GM18858 (cell line): ENCODE results near the gene ECD.
A peak's percentile ranks its signal among the peaks of the same experiment; 100 is the strongest.

Source experiments
- ATAC-seq: cut with Tn5 transposase; IDR thresholded peaks from one replicate; pipeline ENCODE4 v1.9.1; 2021; ENCODE audit not compliant: unreplicated experiment

The ECD gene

DNA sequence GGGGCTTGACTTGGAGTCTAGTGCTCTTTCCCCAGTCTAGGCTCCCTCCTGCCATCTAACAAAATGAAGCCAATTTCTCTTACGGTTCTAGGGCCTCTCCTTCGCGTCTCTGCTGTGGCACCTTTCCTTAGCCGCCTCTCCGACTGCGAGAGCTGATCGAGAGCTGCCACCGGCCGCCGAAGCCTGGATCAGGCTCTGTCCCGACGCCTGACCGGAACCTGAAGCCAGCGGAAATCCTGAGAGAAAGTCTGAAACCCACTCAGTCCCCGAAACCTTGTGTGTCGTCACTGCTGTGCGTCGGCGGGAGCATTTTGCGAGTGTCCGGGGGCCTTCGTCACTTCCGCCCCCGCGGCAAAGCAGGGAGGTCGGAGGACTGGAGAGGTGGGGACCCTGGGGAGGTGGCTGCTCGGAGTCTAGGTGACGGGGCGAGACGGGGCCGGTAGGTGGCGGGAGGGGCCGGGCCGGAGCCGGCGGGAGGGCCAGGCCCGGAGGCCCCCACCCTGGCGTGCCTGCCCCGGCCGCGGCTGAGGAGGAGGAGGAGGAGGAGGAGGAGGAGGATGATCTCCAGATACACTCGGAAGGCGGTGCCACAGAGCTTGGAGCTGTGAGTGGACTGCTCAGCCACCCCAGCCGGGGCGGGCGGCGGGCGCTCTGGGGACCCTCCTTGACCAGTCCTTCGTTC, at the start of gene ECD, which contains the start of gene FAM149B1:
Gene ECD, minus strand, starts transcription at position 226 of the 682 bp plus-strand sequence. CDS start 4,071 bp downstream, outside the sequence.
Gene FAM149B1, plus strand, starts transcription at position 337 of the 682 bp plus-strand sequence. Its CDS starts 221 bp downstream, at position 558.
- ATAC-seq: peak; percentile 79

DNA sequence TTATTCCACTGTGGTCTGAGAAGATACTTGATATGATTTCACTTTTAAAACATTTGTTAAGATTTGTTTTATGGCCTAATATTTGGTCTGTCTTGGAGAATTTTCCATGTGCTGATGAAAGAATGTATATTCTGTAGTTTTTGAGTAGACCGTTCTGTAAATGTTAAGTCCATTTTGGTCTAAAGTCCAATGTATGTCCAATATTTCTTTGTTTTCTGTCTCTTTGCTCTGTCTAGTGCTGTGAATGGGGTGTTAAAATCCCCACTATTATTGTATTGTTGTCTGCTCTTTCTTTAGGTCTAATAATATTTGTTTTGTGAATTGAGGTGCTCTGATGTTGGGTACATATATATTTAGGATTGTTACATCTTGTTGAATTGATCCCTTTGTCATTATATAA, 47.9 kb upstream of the ECD start:
- ATAC-seq: no peak

GRCh38 chr10:73211106-73211811, 43.5 kb upstream of the ECD start:
- no peak for ATAC-seq

DNA sequence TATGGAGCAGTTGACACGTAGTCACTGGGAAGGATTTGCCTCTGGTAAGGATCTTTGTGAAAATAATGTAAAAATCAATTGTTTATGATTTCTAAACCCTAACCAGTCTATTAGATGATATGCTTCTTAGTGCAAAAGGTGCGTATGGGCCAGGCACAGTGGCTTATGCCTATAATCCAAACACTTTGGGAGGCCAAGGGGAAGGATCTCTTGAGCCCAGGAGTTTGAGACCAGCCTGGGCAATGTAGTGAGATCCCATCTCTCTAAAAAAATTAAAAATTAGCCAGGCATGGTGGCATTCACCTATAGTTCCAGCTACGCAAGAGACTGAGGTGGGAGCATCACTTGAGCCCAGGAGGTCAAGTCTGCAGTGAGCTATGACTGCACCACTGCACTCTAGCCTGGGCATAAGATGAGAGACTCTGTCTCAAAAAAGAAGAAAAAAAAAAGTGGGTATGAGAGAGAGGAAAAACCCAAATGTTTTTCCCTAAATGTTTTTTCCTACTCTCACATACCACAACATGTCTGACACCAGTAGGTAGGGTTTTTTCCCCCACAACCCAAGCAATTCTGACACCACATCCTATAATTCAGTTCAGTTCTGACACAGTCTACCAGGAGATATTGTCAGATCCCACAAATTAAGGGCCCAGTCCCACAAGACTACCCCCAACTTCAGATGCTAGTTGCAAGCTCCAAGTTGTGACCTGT, 42.7 kb upstream of the ECD start:
- ATAC-seq: no peak

GRCh38 chr10:73209705-73210104, 41.9 kb upstream of the ECD start:
- ATAC-seq: no peak

DNA sequence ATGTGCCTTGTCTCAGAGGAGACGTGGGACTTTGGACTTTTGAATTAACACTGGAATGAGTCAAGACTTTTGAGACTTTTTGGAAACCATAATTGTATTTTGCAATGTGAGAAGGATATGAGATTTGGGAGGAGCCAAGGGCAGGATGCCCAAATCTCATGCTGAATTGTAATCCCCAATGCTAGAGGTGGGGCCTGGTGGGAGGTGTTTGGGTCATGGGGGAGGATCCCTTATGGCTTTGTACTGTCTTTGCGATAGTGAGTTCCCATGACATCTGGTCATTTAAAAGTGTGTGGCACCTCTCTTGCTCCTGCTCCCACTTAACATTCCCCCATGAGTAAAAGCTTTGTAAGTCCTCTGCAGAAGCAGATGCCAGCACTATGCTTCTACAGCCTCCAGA, 40.1 kb upstream of the ECD start:
- no peak for ATAC-seq

GRCh38 chr10:73206385-73206784, 38.6 kb upstream of the ECD start:
- ATAC-seq: no peak

DNA sequence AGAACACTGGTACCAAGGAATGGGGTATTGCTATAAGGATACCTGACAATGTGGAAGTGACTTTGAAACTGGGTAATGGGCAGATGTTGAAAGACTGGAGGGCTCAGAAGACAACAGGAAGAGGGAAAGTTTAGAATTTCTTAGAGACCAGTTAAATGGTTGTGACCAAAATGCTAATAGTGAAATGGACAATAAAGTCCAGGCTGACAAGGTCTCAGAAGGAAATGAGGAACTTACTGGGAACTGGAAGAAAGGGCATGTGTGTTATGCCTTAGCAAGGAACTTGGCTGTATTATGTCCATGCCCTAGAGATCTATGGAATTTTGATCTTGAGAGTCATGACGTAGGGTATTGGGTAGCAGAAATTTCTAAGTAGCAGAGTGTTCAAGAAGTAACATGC, 38.1 kb upstream of the ECD start:
- no peak for ATAC-seq

DNA sequence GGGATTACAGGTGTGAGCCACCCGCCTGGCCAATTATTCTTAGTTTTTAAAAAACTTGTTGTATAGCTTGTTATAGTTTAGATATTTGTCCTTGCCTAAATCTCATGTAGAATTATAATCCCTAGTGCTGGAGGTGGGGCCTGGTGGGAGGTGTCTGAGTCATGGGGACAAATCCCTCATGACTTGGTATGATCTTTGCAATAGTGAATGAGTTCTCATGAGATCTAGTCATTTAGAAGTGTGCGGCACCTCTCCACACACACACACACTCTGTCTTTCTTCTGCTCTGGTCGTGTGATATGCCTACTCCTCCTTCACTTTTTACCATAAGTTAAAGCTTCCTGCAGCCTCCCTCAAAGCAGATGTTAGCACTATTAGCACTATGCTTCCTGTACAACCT, 37.3 kb upstream of the ECD start:
- ATAC-seq: no peak

DNA sequence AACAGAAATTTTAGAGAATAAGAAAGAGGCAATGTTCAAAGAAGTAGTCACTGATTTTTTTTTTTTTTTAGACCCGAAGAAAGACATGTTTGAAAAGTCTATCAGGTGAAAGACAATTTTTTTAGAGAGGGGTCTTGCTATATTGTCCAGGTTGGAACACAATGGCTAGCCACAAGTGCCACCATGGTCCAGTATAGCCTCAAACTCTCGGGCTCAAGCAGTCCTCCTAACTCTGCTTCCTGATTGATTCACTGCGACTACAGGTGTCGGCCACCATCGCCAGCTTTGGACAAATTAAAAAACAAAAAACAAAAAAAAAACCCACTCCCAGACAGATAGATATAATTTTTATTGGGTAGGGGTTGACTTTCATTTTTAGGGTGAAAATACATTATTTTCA, 22.4 kb upstream of the ECD start:
- no peak for ATAC-seq

GRCh38 chr10:73186266-73186665, 18.5 kb upstream of the ECD start:
- ATAC-seq: no peak

DNA sequence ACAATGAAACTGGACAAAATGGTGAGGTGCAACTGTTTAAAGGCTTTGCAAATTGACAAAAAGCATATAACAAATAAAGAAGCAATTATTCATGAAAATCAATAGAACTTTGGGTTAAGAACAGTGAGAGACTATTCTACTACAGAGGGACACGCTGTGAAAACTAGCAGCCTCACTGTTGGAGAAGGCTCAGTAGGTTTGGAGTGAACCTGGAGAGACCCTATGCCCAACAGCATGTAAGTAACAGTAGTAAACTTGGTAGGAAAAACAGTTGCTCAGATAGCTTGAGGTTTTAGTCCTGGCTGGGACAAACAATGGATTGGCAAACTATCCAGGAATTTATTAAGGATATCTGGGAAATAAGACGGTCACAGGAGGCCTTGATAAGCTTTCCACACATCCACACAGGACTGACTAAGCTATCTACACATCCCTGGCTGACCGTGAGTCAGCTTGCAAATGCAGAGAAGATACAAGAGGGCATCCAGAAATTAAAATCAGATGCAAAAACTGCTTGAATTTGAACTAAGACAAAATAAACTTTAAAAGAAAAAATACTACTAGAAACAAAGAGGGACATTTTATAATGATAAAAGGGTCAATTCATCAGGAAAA, 16.0 kb upstream of the ECD start:
- ATAC-seq: no peak

DNA sequence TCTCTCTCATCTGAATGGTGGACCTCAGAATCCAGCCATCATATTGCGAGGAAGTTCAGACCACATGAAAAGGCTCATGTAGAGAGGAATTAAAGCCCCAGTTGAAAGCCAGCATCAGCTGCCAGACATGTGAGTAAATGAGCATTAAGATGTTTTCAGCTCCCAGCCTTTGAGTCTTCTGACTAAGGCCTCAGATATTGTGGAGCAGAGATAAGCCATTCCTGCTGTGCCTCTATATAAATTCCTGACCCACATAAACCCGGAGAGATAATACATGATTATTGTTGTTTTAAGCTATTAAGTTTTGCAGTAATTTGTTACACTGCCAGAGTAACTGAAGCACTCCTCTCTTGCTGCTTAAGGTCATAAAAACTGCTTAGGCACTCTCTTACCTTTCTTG, 14.8 kb upstream of the ECD start:
- ATAC-seq: no peak

DNA sequence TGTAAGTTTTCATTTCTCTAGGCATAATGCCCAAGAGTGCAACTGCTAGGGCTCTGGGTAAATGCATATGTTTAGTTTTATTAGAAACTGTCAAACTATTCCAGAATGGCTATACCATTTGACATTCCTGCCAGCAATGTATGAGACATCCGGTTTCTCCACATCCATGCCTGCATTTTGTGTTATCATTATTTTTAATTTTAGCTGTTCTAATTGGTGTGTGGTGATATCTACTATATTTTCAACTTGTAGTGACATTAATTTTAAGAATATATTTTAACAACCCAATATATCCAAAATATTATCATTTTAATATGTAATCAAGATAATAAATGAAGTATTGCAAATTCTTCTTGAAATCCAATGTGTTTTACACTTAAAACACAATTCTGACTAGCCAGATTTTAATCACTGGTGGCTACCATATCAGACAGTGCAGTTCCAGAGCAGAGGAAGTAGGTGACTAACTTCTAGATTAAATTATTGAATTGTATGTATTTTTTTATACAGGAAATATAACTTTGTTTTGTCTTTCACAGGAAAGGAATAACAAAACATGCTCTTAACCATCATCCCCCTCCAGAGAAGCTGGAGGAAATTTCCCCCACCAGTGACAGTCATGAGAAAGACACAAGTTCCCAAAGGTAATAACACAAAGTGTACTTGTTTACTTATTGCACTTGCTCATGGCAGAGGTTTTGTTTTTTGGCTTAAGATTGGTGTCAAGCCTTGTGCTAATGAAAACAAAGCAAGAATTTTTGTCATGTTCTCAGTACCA, 6.5 kb upstream of the ECD start:
- ATAC-seq: no peak

DNA sequence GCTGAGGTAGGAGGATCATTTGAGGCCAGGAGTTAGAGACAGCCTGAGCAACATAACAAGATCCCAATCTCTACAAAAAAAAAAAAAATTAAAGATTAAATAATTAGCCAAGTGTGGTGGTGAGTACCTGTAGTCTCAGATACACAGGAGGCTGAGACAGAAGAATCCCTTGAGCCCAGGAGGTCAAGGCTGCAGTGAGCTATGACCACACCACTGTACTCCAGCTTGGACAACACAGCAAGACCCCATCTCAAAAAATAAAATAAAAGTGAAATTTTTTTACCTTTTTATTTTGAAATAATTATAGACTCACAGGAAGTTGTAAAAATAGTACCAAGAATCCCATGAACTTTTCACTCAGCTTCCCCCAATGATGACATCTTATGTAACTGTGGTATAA, 5.1 kb upstream of the ECD start:
- ATAC-seq: no peak

DNA sequence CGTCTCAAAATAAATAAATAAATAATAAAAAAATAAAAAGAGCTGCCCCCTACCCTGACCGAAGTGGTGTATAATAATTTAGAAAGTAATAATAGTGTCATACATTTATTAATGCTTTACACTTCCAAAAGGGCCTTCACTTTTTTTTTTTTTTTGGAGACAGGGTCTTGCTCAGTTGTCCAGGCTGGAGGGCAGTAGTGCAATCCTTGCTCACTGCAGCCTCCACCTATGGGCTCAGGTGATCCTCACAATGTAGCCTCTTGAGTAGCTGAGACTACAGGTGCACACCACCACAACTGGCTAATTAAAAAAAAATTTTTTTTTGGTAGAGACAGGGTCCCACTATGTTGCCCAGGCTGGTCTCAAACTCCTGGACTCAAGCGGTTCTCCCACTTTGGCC, 1.5 kb upstream of the ECD start:
- ATAC-seq: no peak

DNA sequence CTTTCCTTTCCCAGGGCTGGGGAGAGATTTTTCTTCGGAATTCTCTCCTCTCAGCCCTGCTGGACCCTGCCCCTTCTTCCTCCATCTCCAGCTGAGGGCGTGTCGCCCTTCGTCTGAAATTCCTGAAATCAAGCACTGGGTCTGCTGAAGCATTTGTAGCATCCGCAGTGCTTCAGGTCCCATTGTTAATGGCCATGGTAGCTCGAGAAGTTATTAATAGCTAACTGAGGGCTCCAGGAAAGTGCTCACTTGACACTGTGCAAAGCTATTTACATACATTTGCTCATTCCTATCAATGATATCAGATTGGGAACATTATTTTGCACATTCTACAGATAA, 626 bp upstream of the ECD start:
- no peak for ATAC-seq

- ATAC-seq: no peak
Observed at GRCh38 chr10:73167458-73167782, 388 bp downstream of the ECD start.

DNA sequence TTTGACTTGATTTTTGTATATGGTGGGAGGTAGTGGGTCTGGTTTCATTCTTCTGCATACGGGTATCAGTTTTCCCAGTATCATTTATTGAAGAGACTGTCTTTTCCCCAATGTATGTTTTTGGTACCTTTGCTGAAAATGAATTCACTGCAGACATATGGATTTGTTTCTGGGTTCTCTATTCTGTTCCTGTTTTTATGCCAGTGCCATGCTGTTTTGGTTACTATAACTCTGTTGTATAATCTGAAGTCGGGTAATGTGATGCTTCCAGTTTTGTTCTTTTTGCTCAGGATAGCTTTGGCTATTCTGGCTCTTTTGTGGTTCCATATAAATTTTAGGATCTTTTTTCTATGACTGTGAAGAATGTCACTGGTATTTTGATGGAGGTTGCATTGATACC, 836 bp downstream of the ECD start:
- no peak for ATAC-seq

- no peak for ATAC-seq
Observed at GRCh38 chr10:73163096-73163495, 4.7 kb downstream of the ECD start.

GRCh38 chr10:73161662-73162061, 6.1 kb downstream of the ECD start:
- ATAC-seq: no peak
